Gastrocnemius medialis (tissue), 4 donors: ENCODE data around the gene MAML3. TPM values are rescaled to one million over a fixed set of nuclear protein-coding genes. Genes with fewer than 3 reads are reported as not detected.

Experiments
- ATAC-seq, 2 donors: fragments of 150-250 bp; one replicate each; pipeline ENCODE4 v1.9.1; 2016
- DNase-seq, 2 donors: peaks; one replicate each; pipeline ENCODE4 v3.0.0-alpha.2; 2019
- H3K27ac ChIP-seq, 4 donors: fragments of 200-600 bp; sonication (generic); 1 replicate in 1 of 4; 2 replicates in 3 of 4; pipeline ENCODE4 v1.5.1; 2016 to 2018; ENCODE audit warnings: mild to moderate bottlenecking in 2 of 4, moderate library complexity in 1 of 4
- H3K27me3 ChIP-seq, 3 donors: fragments of 200-600 bp; sonication (generic) in 2 of 3; 1 replicate in 1 of 3; 2 replicates in 2 of 3; pipeline versions ENCODE4 v1.5.1 to v1.6.0; 2016 to 2019; ENCODE audit warnings: mild to moderate bottlenecking in 1 of 3, moderate library complexity in 1 of 3
- H3K36me3 ChIP-seq, 2 donors: fragments of 200-600 bp; sonication (generic) in 1 of 2; one replicate each; pipeline ENCODE4 v1.5.1; 2017 to 2018
- H3K4me1 ChIP-seq, 2 donors: fragments of 200-600 bp; sonication (generic) in 1 of 2; one replicate each; pipeline ENCODE4 v1.5.1; 2016 to 2017; ENCODE audit warnings: mild to moderate bottlenecking in 2 of 2
- H3K4me3 ChIP-seq, 4 donors: fragments of 200-600 bp; sonication (generic) in 3 of 4; 1 replicate in 1 of 4; 2 replicates in 3 of 4; pipeline ENCODE4 v1.5.1; 2016 to 2019; ENCODE audit warnings: mild to moderate bottlenecking in 2 of 4
- H3K9me3 ChIP-seq, 3 donors: fragments of 200-600 bp; sonication (generic) in 2 of 3; 1 replicate in 1 of 3; 2 replicates in 2 of 3; pipeline ENCODE4 v1.5.1; 2016 to 2019
- POLR2A ChIP-seq, 2 donors: fragments of 450-650 bp; IDR thresholded peaks; one replicate each; pipeline ENCODE4 v1.6.1; 2017; ENCODE audit warnings: antibody characterized with exemption in 2 of 2, mild to moderate bottlenecking in 2 of 2, moderate library complexity in 2 of 2
- in situ Hi-C, 4 donors: fragments of 200-750 bp; cut with MboI; loops; one replicate each; pipeline versions ENCODE4 v1.15.0 to v1.8.0; 2017; ENCODE audit warnings: low sequenced_read_pairs in 4 of 4
- intact Hi-C: fragments of 100-400 bp; cut with DNase I; formaldehyde crosslinking; loops from one replicate; pipeline ENCODE4 v1.15.1; 2023; ENCODE audit warnings: low total_unique reads
- total RNA-seq, 4 donors: library from RNA; depleted of rRNA; stranded (reverse); fragments of >200 nt; gene quantifications; one replicate each; pipeline versions ENCODE4 v1.1.0 to v1.2.3, GENCODE V29; 2016
- TF ChIP-seq, protein P1 (sequence below), 5 experiments: fragments of 450-650 bp in 3 of 5; fragments of 200-600 bp in 2 of 5; sonication (generic) in 2 of 5; IDR thresholded peaks in 4 of 5; conservative IDR thresholded peaks in 1 of 5; 1 replicate in 4 of 5; 2 replicates in 1 of 5; pipeline ENCODE4 v1.5.1; 2016 to 2019; ENCODE audit warnings: antibody characterized with exemption in 5 of 5, mild to moderate bottlenecking in 3 of 5, moderate library complexity in 3 of 5

The MAML3 gene
- total RNA-seq, 4 donors from 2014 or later = 0.98 to 1.5 (median 1.4) TPM

DNA sequence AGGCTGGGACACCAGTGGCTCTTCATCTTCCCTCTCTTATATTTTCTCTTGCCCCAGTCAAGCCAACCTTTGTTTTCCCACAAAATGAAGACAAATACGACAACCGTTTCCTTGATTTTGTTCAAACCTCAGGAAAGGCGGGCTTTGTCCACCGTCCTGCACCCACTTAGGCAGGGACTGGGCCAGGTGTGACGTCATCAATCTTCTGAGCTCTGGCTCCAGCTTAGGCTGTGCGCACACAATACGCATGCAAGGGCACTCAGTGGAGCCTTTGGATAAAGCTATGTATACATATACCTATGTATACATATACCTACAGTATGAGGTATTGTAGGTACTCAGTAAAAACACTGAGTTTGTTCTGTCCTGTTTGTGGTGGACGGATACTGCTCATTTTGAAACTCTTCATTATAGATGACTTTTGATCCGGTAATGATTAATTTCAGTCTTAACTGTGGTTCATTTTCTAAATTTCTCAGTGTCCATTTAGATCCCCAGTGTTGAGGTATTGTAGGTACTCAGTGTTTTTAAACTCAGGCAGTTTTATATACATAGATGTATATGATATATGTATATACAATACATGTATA, 293.5 kb downstream of the MAML3 start:
- no peaks in the 10 kb centered on the region for H3K36me3 ChIP-seq
- H3K4me3 ChIP-seq = no peak overlapping the region
- DNase-seq (no peak), ATAC-seq (no peak)
- H3K27ac ChIP-seq = no peak overlapping the region
- intact Hi-C loops = loop anchor here (1.0 kb wide), 1 partner anchor 126 kb away; no protein-coding TSS in a partner anchor
- no peaks in the 10 kb centered on the region for H3K9me3 ChIP-seq
- H3K27me3 ChIP-seq = no peaks in the 10 kb centered on the region
- TF ChIP-seq, protein P1, sequence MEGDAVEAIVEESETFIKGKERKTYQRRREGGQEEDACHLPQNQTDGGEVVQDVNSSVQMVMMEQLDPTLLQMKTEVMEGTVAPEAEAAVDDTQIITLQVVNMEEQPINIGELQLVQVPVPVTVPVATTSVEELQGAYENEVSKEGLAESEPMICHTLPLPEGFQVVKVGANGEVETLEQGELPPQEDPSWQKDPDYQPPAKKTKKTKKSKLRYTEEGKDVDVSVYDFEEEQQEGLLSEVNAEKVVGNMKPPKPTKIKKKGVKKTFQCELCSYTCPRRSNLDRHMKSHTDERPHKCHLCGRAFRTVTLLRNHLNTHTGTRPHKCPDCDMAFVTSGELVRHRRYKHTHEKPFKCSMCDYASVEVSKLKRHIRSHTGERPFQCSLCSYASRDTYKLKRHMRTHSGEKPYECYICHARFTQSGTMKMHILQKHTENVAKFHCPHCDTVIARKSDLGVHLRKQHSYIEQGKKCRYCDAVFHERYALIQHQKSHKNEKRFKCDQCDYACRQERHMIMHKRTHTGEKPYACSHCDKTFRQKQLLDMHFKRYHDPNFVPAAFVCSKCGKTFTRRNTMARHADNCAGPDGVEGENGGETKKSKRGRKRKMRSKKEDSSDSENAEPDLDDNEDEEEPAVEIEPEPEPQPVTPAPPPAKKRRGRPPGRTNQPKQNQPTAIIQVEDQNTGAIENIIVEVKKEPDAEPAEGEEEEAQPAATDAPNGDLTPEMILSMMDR (IDR thresholded peaks at IDR 0.05 in 4 of 5, conservative IDR thresholded peaks at IDR 0.05 in 1 of 5) = no peak
- TF ChIP-seq POLR2A (IDR thresholded peaks at IDR 0.05) = no peak
- H3K4me1 ChIP-seq = peaks cover 0 to 4% of the 10 kb centered on the region in 2 donors
- in situ Hi-C loops = no loop called here

DNA sequence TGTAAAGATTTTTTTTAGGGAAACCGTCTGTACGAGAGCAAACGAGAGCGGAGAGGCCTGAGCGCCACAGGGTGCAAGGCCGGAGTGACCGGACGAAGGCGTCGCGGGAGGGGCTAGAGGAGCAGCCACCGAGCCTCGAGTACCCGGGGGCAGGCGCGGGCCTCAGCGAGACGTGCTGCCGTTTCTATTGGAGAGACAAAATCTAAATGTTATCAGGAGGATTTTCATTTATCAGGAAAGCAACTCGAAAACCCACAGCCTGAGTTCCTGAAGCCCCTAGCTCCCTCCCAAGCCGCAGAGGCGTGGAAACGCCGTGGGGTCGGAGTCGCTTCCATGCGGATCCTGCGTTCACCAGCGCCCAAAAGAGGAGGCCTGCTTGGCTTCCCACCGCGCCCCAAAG, 294.1 kb downstream of the MAML3 start:
- no peaks in the 10 kb centered on the region for H3K9me3 ChIP-seq
- no peaks in the 10 kb centered on the region for H3K27me3 ChIP-seq
- DNase-seq (no peak), ATAC-seq (no peak)
- no peaks in the 10 kb centered on the region for H3K36me3 ChIP-seq
- TF ChIP-seq POLR2A (IDR thresholded peaks at IDR 0.05) = no peak
- TF ChIP-seq, protein P1 (IDR thresholded peaks at IDR 0.05 in 4 of 5, conservative IDR thresholded peaks at IDR 0.05 in 1 of 5) = no peak
- intact Hi-C loops = no loop called here
- H3K27ac ChIP-seq = no peak overlapping the region
- peaks cover 0 to 4% of the 10 kb centered on the region in 2 donors for H3K4me1 ChIP-seq
- H3K4me3 ChIP-seq = no peak overlapping the region
- in situ Hi-C loops = no loop called here

DNA sequence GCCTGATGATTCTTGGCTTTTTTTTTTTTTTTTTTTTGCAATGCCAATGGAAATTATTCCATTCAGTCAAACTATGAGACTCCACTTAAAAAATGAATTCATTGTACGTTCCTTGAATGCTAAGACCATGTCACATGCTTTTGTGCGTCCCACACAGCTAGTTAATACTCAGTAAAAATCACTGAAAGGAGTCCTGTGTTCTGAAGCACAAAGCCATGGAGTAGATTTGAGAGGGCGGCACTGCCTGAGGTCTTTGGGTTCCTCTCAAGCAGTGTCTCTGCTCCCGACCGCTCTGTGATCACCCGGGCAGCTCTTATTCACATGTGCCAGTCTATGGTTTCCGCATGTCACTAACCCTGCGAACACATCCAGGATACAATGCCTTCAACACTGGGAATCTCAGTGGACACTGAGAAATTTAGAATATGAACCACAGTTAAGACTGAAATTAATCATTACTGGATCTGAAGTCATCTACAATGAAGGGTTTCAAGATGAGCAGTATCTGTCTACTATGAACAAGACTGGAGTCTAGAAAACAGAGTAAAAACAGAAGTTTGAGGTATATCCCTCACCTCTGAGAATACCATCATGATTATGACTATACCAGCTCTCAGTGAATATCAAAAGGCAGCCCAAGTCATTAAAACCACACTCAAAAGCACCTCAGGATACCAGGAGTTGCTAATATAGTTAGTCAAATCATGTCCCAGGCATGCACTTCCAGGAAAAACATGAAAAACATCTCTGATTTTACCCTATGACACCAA, 295.4 kb downstream of the MAML3 start:
- intact Hi-C loops (no loop called here), in situ Hi-C loops (no loop called here)
- no peaks in the 10 kb centered on the region for H3K9me3 ChIP-seq
- ATAC-seq = no peak
- H3K27me3 ChIP-seq = no peaks in the 10 kb centered on the region
- TF ChIP-seq POLR2A (IDR thresholded peaks at IDR 0.05) = no peak
- TF ChIP-seq, protein P1 (IDR thresholded peaks at IDR 0.05 in 4 of 5, conservative IDR thresholded peaks at IDR 0.05 in 1 of 5) = no peak
- peaks cover 0 to 4% of the 10 kb centered on the region in 2 donors for H3K4me1 ChIP-seq
- H3K36me3 ChIP-seq = no peaks in the 10 kb centered on the region
- no peak overlapping the region for H3K4me3 ChIP-seq
- DNase-seq = no peak
- no peak overlapping the region for H3K27ac ChIP-seq

DNA sequence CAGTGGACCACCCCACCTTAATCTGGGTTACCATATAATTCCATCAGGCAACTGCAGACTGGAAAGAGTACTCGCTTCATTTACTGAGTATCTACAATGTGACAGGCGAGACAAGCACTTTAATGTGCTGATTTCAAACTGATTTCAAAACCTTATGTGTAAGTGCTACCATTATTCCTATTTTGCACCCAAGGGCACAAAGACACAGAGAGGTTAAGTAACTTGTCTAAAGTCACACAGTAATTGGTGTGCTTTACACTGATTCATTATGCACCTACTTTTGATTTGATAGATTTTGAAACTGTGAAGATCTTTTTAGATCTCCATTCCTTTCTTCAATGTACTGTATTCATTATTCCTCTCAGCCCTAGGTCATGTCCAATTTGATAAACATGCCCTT, 296.0 kb downstream of the MAML3 start:
- Histone ChIP-seq H3K4me3 (no peak overlapping the region), H3K27ac (no peak overlapping the region), H3K9me3 (no peaks in the 10 kb centered on the region), H3K36me3 (no peaks in the 10 kb centered on the region), H3K4me1 (peaks cover 0 to 4% of the 10 kb centered on the region in 2 donors), H3K27me3 (no peaks in the 10 kb centered on the region)
- ATAC-seq (no peak), DNase-seq (no peak)
- in situ Hi-C loops (no loop called here), intact Hi-C loops (no loop called here)
- TF ChIP-seq, protein P1 (IDR thresholded peaks at IDR 0.05 in 4 of 5, conservative IDR thresholded peaks at IDR 0.05 in 1 of 5) = no peak
- no peak for TF ChIP-seq POLR2A (IDR thresholded peaks at IDR 0.05)
